K562 treated with DMSO at 1 percent for 12 hours (cell line): ENCODE measurements around the gene SGTA. TPM values are rescaled to one million over a fixed set of nuclear protein-coding genes. Genes with fewer than 3 reads are reported as not detected.

Source experiments
- total RNA-seq: library from RNA; unstranded; fragments of 300-600 nt; gene quantifications from 2 replicates; pipeline ENCODE4 v1.2.3, GENCODE V29; 2022; ENCODE audit not compliant: insufficient read depth

Gene SGTA
- total RNA-seq, result 100 and 123 TPM in 2 replicates

GRCh38 chr19:2782936-2783780 lies at the start of gene SGTA:
Gene SGTA, minus strand, starts transcription at chr19:2783273. Its CDS starts 14,205 bp downstream, at chr19:2769068.

GRCh38 chr19:2819540-2820111 lies 36.6 kb upstream of the SGTA start, which contains the start of gene ZNF554:
Gene ZNF554, plus strand, starts transcription at chr19:2819868. Its CDS starts 204 bp downstream, at chr19:2820072.

GRCh38 chr19:2785244-2785997 lies 2.3 kb upstream of the SGTA start, which contains the start of gene THOP1:
Gene THOP1, plus strand, starts transcription at chr19:2785503. Its CDS starts 160 bp downstream, at chr19:2785663.

GRCh38 chr19:2739602-2740313 lies 43.3 kb downstream of the SGTA start, which contains the start of gene SLC39A3:
Gene SLC39A3, minus strand, starts transcription at chr19:2740017. Its CDS starts 2,760 bp downstream, at chr19:2737257.

GRCh38 chr19:2720777-2721569 lies 62.1 kb downstream of the SGTA start, which contains the start of gene DIRAS1:
Gene DIRAS1, minus strand, starts transcription at chr19:2721372. Its CDS starts 3,566 bp downstream, at chr19:2717806.

Other genes with a start within 250 kb of the SGTA start
- gene GNG7, start 80.6 kb downstream of the SGTA start, total RNA-seq, result 0.36 and 1.3 TPM in 2 replicates
- gene DIRAS1, start 61.9 kb downstream of the SGTA start, total RNA-seq, result 3.4 and 4.7 TPM in 2 replicates
- gene SLC39A3, start 43.3 kb downstream of the SGTA start, total RNA-seq, result 159 and 192 TPM in 2 replicates
- gene THOP1, start 2.2 kb upstream of the SGTA start, total RNA-seq, result 103 and 154 TPM in 2 replicates
- gene ZNF554, start 36.6 kb upstream of the SGTA start, total RNA-seq, result 1.8 and 2.7 TPM in 2 replicates
- gene ZNF555, start 58.2 kb upstream of the SGTA start, total RNA-seq, result 1.0 and 4.9 TPM in 2 replicates
- gene ZNF556, start 84.1 kb upstream of the SGTA start, total RNA-seq, result 0.96 TPM in 1 of 2 replicates, not detected in the other
- gene ZNF57, start 117.7 kb upstream of the SGTA start, total RNA-seq, result 2.4 and 5.7 TPM in 2 replicates
- gene ZNF77, start 161.7 kb upstream of the SGTA start, total RNA-seq, result 8.4 and 9.3 TPM in 2 replicates
- 5.8 and 8.3 TPM in 2 replicates for gene TLE6, start 194.3 kb upstream of the SGTA start, total RNA-seq
- 35.1 and 53.0 TPM in 2 replicates for gene TLE2, start 246.0 kb upstream of the SGTA start, total RNA-seq